Loucy (cell line): Measurements from ENCODE around the gene IGF2R.

Source experiments
- CTCF ChIP-seq: fragments of 200-600 bp; sonication (generic); conservative IDR thresholded peaks from 2 replicates; pipeline ENCODE4 v1.5.1; 2014; ENCODE audit warnings: mild to moderate bottlenecking, antibody characterized with exemption, low read length
- EZH2phosphoT487 ChIP-seq: fragments of 200-600 bp; IDR thresholded peaks from 2 replicates; pipeline ENCODE4 v1.6.1; 2018; ENCODE audit warnings: antibody characterized with exemption, mild to moderate bottlenecking, moderate library complexity, borderline replicate concordance

GRCh38 chr6:159959165-159959975 is 9.5 kb upstream of the IGF2R start:
- TF ChIP-seq CTCF (no peak), EZH2phosphoT487 (no peak)
